ENCODE results near the gene SH3GLB1.

DNA sequence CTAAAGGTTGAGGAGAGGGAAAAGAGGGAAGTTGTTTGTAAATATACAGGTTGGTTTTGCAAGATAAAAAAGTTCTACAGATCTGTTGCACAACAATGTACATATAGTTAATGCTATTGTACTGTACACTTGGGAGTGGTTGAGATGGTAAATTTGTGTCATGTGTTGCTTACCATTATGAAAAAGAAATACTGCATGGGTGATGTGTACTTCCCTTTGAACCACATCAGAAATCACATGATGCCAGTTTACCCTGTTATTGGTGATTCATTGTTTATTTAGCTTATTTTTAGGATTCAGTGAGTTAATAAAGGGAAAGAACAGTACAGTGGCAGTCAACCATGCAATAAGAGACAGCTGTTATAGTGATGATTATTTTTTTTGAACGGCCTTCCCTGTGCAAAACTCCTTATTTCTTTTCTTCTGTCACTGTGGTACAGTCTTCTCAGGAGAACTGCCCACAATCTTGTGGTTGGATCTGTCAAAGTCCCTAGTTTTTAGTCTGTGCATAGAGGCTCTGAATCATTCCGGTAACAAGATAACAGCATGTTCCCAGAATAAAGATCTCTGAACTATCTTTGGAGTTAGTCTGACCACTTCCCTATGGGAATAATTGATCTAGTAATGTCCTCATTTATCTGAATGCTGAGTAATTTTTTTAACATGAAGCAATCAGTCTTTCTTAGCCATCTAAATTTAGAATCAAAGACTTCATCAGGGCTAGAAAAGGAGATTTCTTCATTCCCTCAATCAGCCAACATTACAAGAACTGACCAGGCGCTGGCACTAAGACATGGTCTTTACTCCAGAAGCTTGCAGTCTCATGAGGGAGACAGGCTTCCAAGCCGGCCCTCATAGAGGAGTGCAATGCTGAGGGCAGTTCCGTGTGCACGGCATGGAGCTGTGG is 84.2 kb downstream of the SH3GLB1 start:
- TF ChIP-seq, protein P1, sequence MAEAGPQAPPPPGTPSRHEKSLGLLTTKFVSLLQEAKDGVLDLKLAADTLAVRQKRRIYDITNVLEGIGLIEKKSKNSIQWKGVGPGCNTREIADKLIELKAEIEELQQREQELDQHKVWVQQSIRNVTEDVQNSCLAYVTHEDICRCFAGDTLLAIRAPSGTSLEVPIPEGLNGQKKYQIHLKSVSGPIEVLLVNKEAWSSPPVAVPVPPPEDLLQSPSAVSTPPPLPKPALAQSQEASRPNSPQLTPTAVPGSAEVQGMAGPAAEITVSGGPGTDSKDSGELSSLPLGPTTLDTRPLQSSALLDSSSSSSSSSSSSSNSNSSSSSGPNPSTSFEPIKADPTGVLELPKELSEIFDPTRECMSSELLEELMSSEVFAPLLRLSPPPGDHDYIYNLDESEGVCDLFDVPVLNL (CRISPR knock-in tag; IDR thresholded peaks at IDR 0.05; ENCODE audit: borderline replicate concordance, low read depth), result no peak
- TF ChIP-seq IRF2 (CRISPR knock-in tag; IDR thresholded peaks at IDR 0.05; ENCODE audit: borderline replicate concordance, low read depth) (no peak), CREB1 (CRISPR knock-in tag; IDR thresholded peaks at IDR 0.05) (no peak), ETV6 (CRISPR knock-in tag; IDR thresholded peaks at IDR 0.05) (no peak), NR2C2 (CRISPR knock-in tag; IDR thresholded peaks at IDR 0.05) (no peak), ZNF121 (CRISPR knock-in tag; IDR thresholded peaks at IDR 0.05) (no peak)
